Ovary (tissue), 9 donors: ENCODE data around the gene TMCO4. TPM values are rescaled to one million over a fixed set of nuclear protein-coding genes. Genes with fewer than 3 reads are reported as not detected.

ENCODE experiments used
- DNase-seq, 5 donors: peaks; one replicate each; pipeline ENCODE4 v3.0.0-alpha.2; 2019 to 2020
- H3K27ac ChIP-seq, 2 donors: fragments of 200-600 bp; one replicate each; pipeline versions ENCODE4 v1.5.1 to v1.8.0; 2019 to 2022
- H3K27me3 ChIP-seq: fragments of 200-600 bp; one replicate; pipeline ENCODE4 v1.8.0; 2022
- H3K36me3 ChIP-seq: fragments of 200-600 bp; sonication (generic); one replicate; pipeline ENCODE4 v1.5.1; 2019
- H3K4me1 ChIP-seq: one replicate; pipeline ENCODE4 v1.8.1; 2013; ENCODE audit warnings: mild to moderate bottlenecking, moderate library complexity; ENCODE audit not compliant: insufficient read depth
- H3K4me3 ChIP-seq: fragments of 200-600 bp; sonication (generic); one replicate; pipeline ENCODE4 v1.5.1; 2017
- H3K9me3 ChIP-seq, 2 donors: fragments of 200-600 bp in 1 of 2; sonication (generic) in 1 of 2; one replicate each; pipeline versions ENCODE4 v1.5.1 to v1.8.1; 2013 to 2019; ENCODE audit warnings: mild to moderate bottlenecking in 1 of 2, moderate library complexity in 1 of 2
- CTCF ChIP-seq, 3 donors: fragments of 450-650 bp in 2 of 3; fragments of 200-600 bp in 1 of 3; IDR thresholded peaks; one replicate each; pipeline versions ENCODE4 v1.5.1 to v1.8.0; 2016 to 2022; ENCODE audit warnings: antibody characterized with exemption in 3 of 3, mild to moderate bottlenecking in 1 of 3
- EP300 ChIP-seq: sonication (generic); formaldehyde crosslinking; IDR thresholded peaks from one replicate; pipeline ENCODE4 v1.6.1; 2017; ENCODE audit warnings: antibody characterized with exemption
- POLR2A ChIP-seq: fragments of 450-650 bp; IDR thresholded peaks from one replicate; pipeline ENCODE4 v1.6.1; 2017; ENCODE audit warnings: antibody characterized with exemption, mild to moderate bottlenecking, moderate library complexity
- WGBS, 3 donors: extraction: QIAGEN DNeasy Blood & Tissue Kit in 1 of 3; methylation state at CpG; one replicate each; pipeline versions ENCODE4 v1.1.5 to v1.1.7; 2013 to 2017; 5-methylcytosine and 5-hydroxymethylcytosine counted together
- intact Hi-C, 4 donors: fragments of 100-400 bp; cut with DNase I; formaldehyde crosslinking; loops; one replicate each; pipeline versions ENCODE4 v1.11.0 to v1.15.1; 2022 to 2023
- polyA plus RNA-seq, 2 donors: library from polyadenylated mRNA; stranded (reverse); fragments of 200-250 nt in 1 of 2; fragments of 350-450 nt in 1 of 2; fragmentation: Illumina TruSeq in 1 of 2; extraction: RNeasy Lipid Tissue Mini Kit (QIAGEN cat#74804) in 1 of 2; gene quantifications; one replicate each; pipeline ENCODE4 v1.2.3, GENCODE V29; 2013 to 2014
- total RNA-seq, 7 donors: library from RNA; depleted of rRNA in 2 of 7; stranded (reverse); fragments of >200 nt in 2 of 7; fragmentation: NEBNext Ultra II Directional in 3 of 7; extraction: Animal tissue kit (Norgen Biotek cat#: 25700) in 3 of 7; gene quantifications; one replicate each; pipeline versions ENCODE4 v1.1.0 to v1.2.4, GENCODE V29; 2016 to 2023
- donor health status: DM: no; HTN: no; CAD: no; lungs with moderate emphysema.
- donor health status: DM: no; HTN: no; CAD: no.
- donor health status: Bipolar disorder and iron deficiency.
- donor health status: DM: yes; HTN: yes; CAD: no.
- donor health status: DM: no; HTN: no; CAD: no.
- donor health status: DM: yes; HTN: yes; CAD: no.

The TMCO4 gene
- total and polyA plus RNA-seq, 9 donors, result 14.2 to 26.0 (median 21.4) TPM

GRCh38 chr1:19710825-19711611, 88.7 kb downstream of the TMCO4 start:
- intact Hi-C loops, result no loop called here
- Histone ChIP-seq H3K4me3 (no peak overlapping the region), H3K4me1 (no peaks in the 10 kb centered on the region), H3K9me3 (no peaks in the 10 kb centered on the region), H3K36me3 (no peaks in the 10 kb centered on the region), H3K27ac (no peak overlapping the region), H3K27me3 (no peaks in the 10 kb centered on the region)
- TF ChIP-seq CTCF (IDR thresholded peaks at IDR 0.05) (no peak), POLR2A (no peak), EP300 (no peak)
- WGBS, 3 donors, result 92 to 95% (median 92%) methylated on average over 12 of the region's 12 CpGs
- no peak for DNase-seq

- TF ChIP-seq CTCF (IDR thresholded peaks at IDR 0.05) (no peak), POLR2A (no peak), EP300 (no peak)
- Histone ChIP-seq H3K4me3 (no peak overlapping the region), H3K36me3 (no peaks in the 10 kb centered on the region), H3K4me1 (peaks cover 5% of the 10 kb centered on the region), H3K27me3 (no peaks in the 10 kb centered on the region), H3K27ac (no peak overlapping the region), H3K9me3 (no peaks in the 10 kb centered on the region)
- 47 to 55% (median 50%) methylated on average over 4 of the region's 4 CpGs for WGBS, 3 donors
- DNase-seq, result no peak
- intact Hi-C loops, result loop anchor here in 1 of 4 donors (5.0 kb wide), 1 partner anchor 47 kb away; the partner anchor contains the start of gene HTR6
Observed at GRCh38 chr1:19709260-19709793, 90.4 kb downstream of the TMCO4 start.

GRCh38 chr1:19708567-19709110, 91.1 kb downstream of the TMCO4 start:
- intact Hi-C loops, result loop anchor here in 1 of 4 donors (5.0 kb wide), 1 partner anchor 46 kb away; the partner anchor contains the start of gene HTR6
- no peaks in the 10 kb centered on the region for H3K9me3 ChIP-seq
- TF ChIP-seq CTCF (IDR thresholded peaks at IDR 0.05) (no peak), POLR2A (no peak), EP300 (no peak)

GRCh38 chr1:19706136-19706535, 93.6 kb downstream of the TMCO4 start:
- intact Hi-C loops, result loop anchor here in 1 of 4 donors (5.0 kb wide), 1 partner anchor 44 kb away; the partner anchor contains the start of gene HTR6
- no peaks in the 10 kb centered on the region for H3K9me3 ChIP-seq
- DNase-seq, result no peak
- H3K27me3 ChIP-seq, result no peaks in the 10 kb centered on the region
- no peak overlapping the region for H3K27ac ChIP-seq
- peaks cover 7% of the 10 kb centered on the region for H3K4me1 ChIP-seq
- no peak for TF ChIP-seq EP300
- TF ChIP-seq POLR2A, result no peak
- H3K4me3 ChIP-seq, result no peak overlapping the region
- 89 to 93% (median 89%) methylated on average over 4 of the region's 4 CpGs for WGBS, 3 donors
- no peaks in the 10 kb centered on the region for H3K36me3 ChIP-seq

More at GRCh38 chr1:19708567-19709110, 91.1 kb downstream of the TMCO4 start:
- Histone ChIP-seq H3K4me3 (no peak overlapping the region), H3K36me3 (no peaks in the 10 kb centered on the region), H3K27me3 (no peaks in the 10 kb centered on the region), H3K4me1 (peaks cover 7% of the 10 kb centered on the region), H3K27ac (no peak overlapping the region)
- DNase-seq, result no peak
- WGBS, 3 donors, result 33 to 42% (median 33%) methylated on average over 8 of the region's 8 CpGs
